Epidermal melanocyte (primary cell): ENCODE measurements around the gene GRAMD4.
"Not testable (repeated sequence)": the region's sequence is repeated elsewhere in the genome, so short reads cannot be mapped to it uniquely, and the experiment has no call there.

Experiments
- DNase-seq: peaks from one replicate; pipeline ENCODE4 v3.0.0; 2011; ENCODE audit warnings: low spot score; ENCODE audit not compliant: insufficient read length

The GRAMD4 gene

GRCh38 chr22:46636221-46637002 is 16.2 kb downstream of the GRAMD4 start:
- no peak for DNase-seq

GRCh38 chr22:46637711-46638600 is 17.8 kb downstream of the GRAMD4 start:
- DNase-seq: no peak

GRCh38 chr22:46638601-46639431 is 18.6 kb downstream of the GRAMD4 start:
- DNase-seq: no peak

- DNase-seq: no peak
Observed at GRCh38 chr22:46639843-46640242, 19.7 kb downstream of the GRAMD4 start.

- no peak for DNase-seq
Observed at GRCh38 chr22:46640293-46641055, 20.3 kb downstream of the GRAMD4 start.

GRCh38 chr22:46641811-46642266 is 21.7 kb downstream of the GRAMD4 start:
- DNase-seq: peak; percentile 89

GRCh38 chr22:46642840-46643480 is 22.8 kb downstream of the GRAMD4 start:
- DNase-seq: not testable (repeated sequence)

- DNase-seq: no peak
Observed at GRCh38 chr22:46646531-46647215, 26.5 kb downstream of the GRAMD4 start.

GRCh38 chr22:46648225-46648820 is 28.1 kb downstream of the GRAMD4 start:
- DNase-seq: not testable (repeated sequence)

- DNase-seq: no peak
Observed at GRCh38 chr22:46649141-46650077, 29.2 kb downstream of the GRAMD4 start.

- no peak for DNase-seq
Observed at GRCh38 chr22:46650078-46650810, 30.1 kb downstream of the GRAMD4 start.

- DNase-seq: no peak
Observed at GRCh38 chr22:46651316-46651715, 31.1 kb downstream of the GRAMD4 start.

- DNase-seq: no peak
Observed at GRCh38 chr22:46652081-46652846, 32.1 kb downstream of the GRAMD4 start.

- no peak for DNase-seq
Observed at GRCh38 chr22:46652847-46653331, 32.7 kb downstream of the GRAMD4 start.

- no peak for DNase-seq
Observed at GRCh38 chr22:46653596-46653995, 33.4 kb downstream of the GRAMD4 start.

- no peak for DNase-seq
Observed at GRCh38 chr22:46654426-46654825, 34.2 kb downstream of the GRAMD4 start.
